ENCODE data around the gene DESI2. TPM values are rescaled to one million over a fixed set of nuclear protein-coding genes. Genes with fewer than 3 reads are reported as not detected.

DESI2 gene
- total and polyA plus RNA-seq, 2 of the 8 experiments (the other 6 are each of a cell fraction or from before 2014, with no cell fraction given) = 54.0 to 110 TPM

DNA sequence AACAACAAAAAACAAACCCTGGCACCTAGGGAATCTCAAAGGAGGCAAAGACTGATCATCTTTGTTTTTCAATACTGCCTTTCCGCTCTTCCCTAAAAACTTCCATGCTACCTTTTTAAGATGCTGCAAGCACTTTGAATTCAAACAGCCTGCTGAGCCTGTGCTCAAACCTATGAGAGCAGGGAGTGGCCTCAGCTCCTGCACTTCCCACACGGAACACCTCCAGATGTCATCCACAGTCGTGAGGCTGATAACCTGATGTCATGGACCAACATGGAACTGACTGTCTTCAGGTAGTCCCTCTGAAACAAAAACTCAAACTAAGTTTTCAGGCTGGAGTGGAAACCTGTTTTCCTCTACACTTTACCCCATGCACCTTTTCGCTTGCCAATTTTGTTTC, 46.8 kb downstream of the DESI2 start:
- Histone ChIP-seq H3K27ac (ENCODE audit: low read depth, low read length) (no peak overlapping the region), H2BK120ac (replicated peaks; ENCODE audit: low read depth, low read length) (no peak overlapping the region), H2AFZ (ENCODE audit: low read length) (no peak overlapping the region), H4K91ac (replicated peaks; ENCODE audit: insufficient read length, low read length) (no peak overlapping the region), H3K14ac (ENCODE audit: insufficient read length) (no peak overlapping the region), H2BK12ac (ENCODE audit: low read depth, low read length) (no peak overlapping the region), H2BK20ac (ENCODE audit: low read length) (no peak overlapping the region), H3K9me3 (ENCODE audit: insufficient read depth in 2 of 2, low read depth in 1 of 2, low read length in 1 of 2) (0 out of 4 replicates have a peak, but pooled peaks cover 0 to 3% of the 10 kb centered on the region in 2 experiments), H3K23me2 (ENCODE audit: low read depth, low read length) (no peaks in the 10 kb centered on the region), H3K9ac (replicated peaks in 1 of 4; ENCODE audit: extremely low read depth in 1 of 4, low read depth in 3 of 4, low read length in 3 of 4) (no peak overlapping the region), H2AK5ac (ENCODE audit: low read depth, low read length) (no peak overlapping the region), H4K5ac (ENCODE audit: insufficient read length, low read depth, low read length) (no peak overlapping the region), H3K4me1 (replicated peaks in 1 of 4; ENCODE audit: control insufficient read depth in 3 of 4, insufficient read depth in 4 of 4, low read length in 3 of 4) (no peaks in the 10 kb centered on the region), H3K18ac (ENCODE audit: extremely low read depth, low read length) (no peak overlapping the region), H3K27me3 (replicated peaks in 1 of 4; ENCODE audit: control insufficient read depth in 3 of 4, extremely low read depth in 1 of 4, insufficient read depth in 3 of 4, low read length in 3 of 4) (no peaks in the 10 kb centered on the region), H2BK15ac (ENCODE audit: low read length) (no peak overlapping the region), H3K79me1 (ENCODE audit: low read depth, low read length) (no peaks in the 10 kb centered on the region; the same call in 1 of the 2 replicates), H3K56ac (replicated peaks; ENCODE audit: insufficient read length, low read depth, low read length) (no peak overlapping the region), H3K23ac (ENCODE audit: insufficient read length) (no peak overlapping the region), H4K20me1 (replicated peaks in 1 of 2; ENCODE audit: control insufficient read depth in 1 of 2, insufficient read depth in 2 of 2, low read length in 2 of 2) (no peaks in the 10 kb centered on the region), H3K36me3 (ENCODE audit: control insufficient read depth in 2 of 4, insufficient read depth in 4 of 4, low read length in 3 of 4) (peaks cover 10 to 47% (median 29%) of the 10 kb centered on the region in 4 experiments), H4K8ac (ENCODE audit: extremely low read depth, insufficient read depth, low read length) (no peak overlapping the region), H3K4ac (replicated peaks; ENCODE audit: insufficient read length, low read depth, low read length) (no peak overlapping the region), H3K4me3 (ENCODE audit: extremely low read depth in 1 of 4, insufficient read depth in 2 of 4, low read depth in 3 of 4, low read length in 4 of 4) (no peak overlapping the region), H3K4me2 (ENCODE audit: insufficient read depth in 1 of 2, low read depth in 2 of 2, low read length in 2 of 2) (no peak overlapping the region), H2BK5ac (ENCODE audit: low read depth, low read length) (no peak overlapping the region), H3K79me2 (ENCODE audit: control insufficient read depth in 1 of 2, insufficient read depth in 2 of 2, low read length in 2 of 2) (no peaks in the 10 kb centered on the region)
- ChIA-PET CTCF (ENCODE audit: partially characterized antibody) (interaction anchor here (1.6 kb wide), 1 partner anchor 97 kb away, joined by 5 read pairs; no protein-coding TSS in a partner anchor), POLR2A (ENCODE audit: partially characterized antibody) (no interaction called here)
- FAIRE-seq = no peak
- no peak for DNase-seq (ENCODE audit: low read depth in 1 of 2, low spot score in 2 of 2)
- WGBS, 2 experiments (ENCODE audit: extremely low coverage in 1 of 2, insufficient coverage in 1 of 2, insufficient read length in 1 of 2, insufficient replicate concordance in 2 of 2, low coverage in 1 of 2, low lambda C conversion rate in 2 of 2, missing lambda C conversion rate in 1 of 2) = 90% methylated on average over 4 of the region's 4 CpGs; no CpG with 5 or more reads in 1 of the 2 experiments
- TF ChIP-seq, protein P1, sequence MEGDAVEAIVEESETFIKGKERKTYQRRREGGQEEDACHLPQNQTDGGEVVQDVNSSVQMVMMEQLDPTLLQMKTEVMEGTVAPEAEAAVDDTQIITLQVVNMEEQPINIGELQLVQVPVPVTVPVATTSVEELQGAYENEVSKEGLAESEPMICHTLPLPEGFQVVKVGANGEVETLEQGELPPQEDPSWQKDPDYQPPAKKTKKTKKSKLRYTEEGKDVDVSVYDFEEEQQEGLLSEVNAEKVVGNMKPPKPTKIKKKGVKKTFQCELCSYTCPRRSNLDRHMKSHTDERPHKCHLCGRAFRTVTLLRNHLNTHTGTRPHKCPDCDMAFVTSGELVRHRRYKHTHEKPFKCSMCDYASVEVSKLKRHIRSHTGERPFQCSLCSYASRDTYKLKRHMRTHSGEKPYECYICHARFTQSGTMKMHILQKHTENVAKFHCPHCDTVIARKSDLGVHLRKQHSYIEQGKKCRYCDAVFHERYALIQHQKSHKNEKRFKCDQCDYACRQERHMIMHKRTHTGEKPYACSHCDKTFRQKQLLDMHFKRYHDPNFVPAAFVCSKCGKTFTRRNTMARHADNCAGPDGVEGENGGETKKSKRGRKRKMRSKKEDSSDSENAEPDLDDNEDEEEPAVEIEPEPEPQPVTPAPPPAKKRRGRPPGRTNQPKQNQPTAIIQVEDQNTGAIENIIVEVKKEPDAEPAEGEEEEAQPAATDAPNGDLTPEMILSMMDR (IDR thresholded peaks at IDR 0.05; ENCODE audit: control extremely low read depth in 1 of 3, insufficient read depth in 1 of 3, low read depth in 1 of 3, low read length in 3 of 3) = no peak
- TF ChIP-seq CHD2 (IDR thresholded peaks at IDR 0.05; ENCODE audit: low read length) (no peak), TCF12 (IDR thresholded peaks at IDR 0.05; ENCODE audit: low read depth, low read length) (no peak), HDAC6 (IDR thresholded peaks at IDR 0.05; ENCODE audit: low read depth, low read length) (no peak), BRCA1 (IDR thresholded peaks at IDR 0.05; ENCODE audit: low read depth, low read length) (no peak), TAF1 (IDR thresholded peaks at IDR 0.05; ENCODE audit: low read depth, low read length) (no peak), RNF2 (IDR thresholded peaks at IDR 0.05; ENCODE audit: borderline replicate concordance, low read depth, low read length, missing control alignments, poor library complexity, severe bottlenecking) (no peak), EP300 (IDR thresholded peaks at IDR 0.05; ENCODE audit: borderline replicate concordance in 1 of 2, low read depth in 2 of 2, low read length in 2 of 2) (no peak), SIRT6 (IDR thresholded peaks at IDR 0.05; ENCODE audit: low read length) (no peak), EZH2 (IDR thresholded peaks at IDR 0.05; ENCODE audit: low read depth, low read length, severe bottlenecking) (no peak), POLR2AphosphoS5 (IDR thresholded peaks at IDR 0.05; ENCODE audit: low read depth, low read length) (no peak), RBBP5 (IDR thresholded peaks at IDR 0.05; ENCODE audit: borderline replicate concordance, low read depth, low read length) (no peak)

Data from H1 (cell line).